WERI-Rb-1 (cell line): Measurements from ENCODE around the gene CELF3.
A peak's percentile ranks its signal among the peaks of the same experiment; 100 is the strongest.
"Not testable (repeated sequence)": the region's sequence is repeated elsewhere in the genome, so short reads cannot be mapped to it uniquely, and the experiment has no call there.

Source experiments
- DNase-seq: peaks from one replicate; pipeline ENCODE4 v3.0.0-alpha.2; 2020
- H3K27ac ChIP-seq: fragments of 250-450 bp; sonication (Bioruptor Pico); 2 replicates; pipeline ENCODE4 v1.5.1; 2020; ENCODE audit warnings: mild to moderate bottlenecking, moderate library complexity
- H3K27me3 ChIP-seq: fragments of 250-450 bp; sonication (Bioruptor Pico); 2 replicates; pipeline ENCODE4 v1.5.1; 2021; ENCODE audit warnings: mild to moderate bottlenecking, low read depth, moderate library complexity; ENCODE audit not compliant: insufficient read depth, severe bottlenecking
- H3K36me3 ChIP-seq: fragments of 250-450 bp; sonication (Bioruptor Pico); 2 replicates; pipeline ENCODE4 v1.5.1; 2020; ENCODE audit warnings: mild to moderate bottlenecking, moderate library complexity
- H3K4me3 ChIP-seq: 2 replicates; pipeline ENCODE4 v1.5.1; 2011; ENCODE audit warnings: low read depth, mild to moderate bottlenecking, control low read depth, low read length
- H3K9me3 ChIP-seq: fragments of 250-450 bp; sonication (Bioruptor Pico); 2 replicates; pipeline ENCODE4 v1.5.1; 2021; ENCODE audit warnings: mild to moderate bottlenecking, moderate library complexity; ENCODE audit not compliant: severe bottlenecking
- TF ChIP-seq, protein P1 (sequence below): IDR thresholded peaks from 2 replicates; pipeline ENCODE4 v1.5.1; 2011; ENCODE audit warnings: low read depth, mild to moderate bottlenecking, control low read depth, inconsistent platforms, low read length

The CELF3 gene

DNA sequence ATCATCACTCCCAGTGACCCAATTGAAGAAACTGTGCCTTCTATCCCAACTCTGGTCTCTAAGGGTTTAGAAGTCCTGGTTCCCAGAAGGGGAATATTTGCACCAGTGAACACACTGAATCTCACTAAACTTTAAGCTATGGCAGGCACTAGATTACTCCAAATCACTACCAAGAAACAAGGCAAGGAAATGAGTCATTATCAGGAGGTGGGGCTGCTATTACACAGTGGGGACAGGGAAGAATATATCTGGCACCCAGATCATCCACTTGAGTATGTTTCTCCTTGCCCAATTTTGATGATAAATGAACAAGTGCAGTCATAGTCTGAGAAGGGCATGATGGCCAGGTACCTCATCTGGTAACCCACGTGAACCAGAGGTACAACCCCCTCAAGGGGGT, 39.7 kb upstream of the CELF3 start:
- no peak overlapping the region for H3K4me3 ChIP-seq
- H3K27me3 ChIP-seq: no peaks in the 10 kb centered on the region
- TF ChIP-seq, protein P1, sequence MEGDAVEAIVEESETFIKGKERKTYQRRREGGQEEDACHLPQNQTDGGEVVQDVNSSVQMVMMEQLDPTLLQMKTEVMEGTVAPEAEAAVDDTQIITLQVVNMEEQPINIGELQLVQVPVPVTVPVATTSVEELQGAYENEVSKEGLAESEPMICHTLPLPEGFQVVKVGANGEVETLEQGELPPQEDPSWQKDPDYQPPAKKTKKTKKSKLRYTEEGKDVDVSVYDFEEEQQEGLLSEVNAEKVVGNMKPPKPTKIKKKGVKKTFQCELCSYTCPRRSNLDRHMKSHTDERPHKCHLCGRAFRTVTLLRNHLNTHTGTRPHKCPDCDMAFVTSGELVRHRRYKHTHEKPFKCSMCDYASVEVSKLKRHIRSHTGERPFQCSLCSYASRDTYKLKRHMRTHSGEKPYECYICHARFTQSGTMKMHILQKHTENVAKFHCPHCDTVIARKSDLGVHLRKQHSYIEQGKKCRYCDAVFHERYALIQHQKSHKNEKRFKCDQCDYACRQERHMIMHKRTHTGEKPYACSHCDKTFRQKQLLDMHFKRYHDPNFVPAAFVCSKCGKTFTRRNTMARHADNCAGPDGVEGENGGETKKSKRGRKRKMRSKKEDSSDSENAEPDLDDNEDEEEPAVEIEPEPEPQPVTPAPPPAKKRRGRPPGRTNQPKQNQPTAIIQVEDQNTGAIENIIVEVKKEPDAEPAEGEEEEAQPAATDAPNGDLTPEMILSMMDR: no peak
- H3K27ac ChIP-seq: no peak overlapping the region
- DNase-seq: no peak
- H3K9me3 ChIP-seq: no peaks in the 10 kb centered on the region
- H3K36me3 ChIP-seq: peaks cover 61% of the 10 kb centered on the region

DNA sequence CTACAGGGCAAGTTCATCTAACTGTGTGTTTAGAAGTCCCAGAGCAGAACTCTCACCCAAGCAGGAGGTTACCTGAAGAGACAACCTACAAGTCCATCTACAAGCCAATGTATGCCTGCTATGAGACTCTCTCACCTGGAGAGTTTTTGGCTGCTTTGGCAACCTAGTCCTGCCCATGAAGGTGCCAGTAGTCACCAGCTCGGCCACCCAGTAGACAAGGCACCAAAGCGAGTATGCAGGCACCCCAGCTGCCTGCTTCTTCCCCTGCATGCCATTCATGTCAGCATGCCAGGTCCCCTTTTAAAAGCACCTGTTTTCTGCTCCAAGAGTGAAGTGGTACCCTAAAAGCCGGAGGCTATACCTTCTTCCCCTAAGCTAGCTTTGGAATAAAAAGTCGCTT, 24.9 kb upstream of the CELF3 start:
- Histone ChIP-seq H3K27me3 (no peaks in the 10 kb centered on the region), H3K9me3 (peaks cover 18% of the 10 kb centered on the region), H3K36me3 (no peaks in the 10 kb centered on the region), H3K27ac (no peak overlapping the region), H3K4me3 (no peak overlapping the region)
- DNase-seq: no peak
- TF ChIP-seq, protein P1: no peak

DNA sequence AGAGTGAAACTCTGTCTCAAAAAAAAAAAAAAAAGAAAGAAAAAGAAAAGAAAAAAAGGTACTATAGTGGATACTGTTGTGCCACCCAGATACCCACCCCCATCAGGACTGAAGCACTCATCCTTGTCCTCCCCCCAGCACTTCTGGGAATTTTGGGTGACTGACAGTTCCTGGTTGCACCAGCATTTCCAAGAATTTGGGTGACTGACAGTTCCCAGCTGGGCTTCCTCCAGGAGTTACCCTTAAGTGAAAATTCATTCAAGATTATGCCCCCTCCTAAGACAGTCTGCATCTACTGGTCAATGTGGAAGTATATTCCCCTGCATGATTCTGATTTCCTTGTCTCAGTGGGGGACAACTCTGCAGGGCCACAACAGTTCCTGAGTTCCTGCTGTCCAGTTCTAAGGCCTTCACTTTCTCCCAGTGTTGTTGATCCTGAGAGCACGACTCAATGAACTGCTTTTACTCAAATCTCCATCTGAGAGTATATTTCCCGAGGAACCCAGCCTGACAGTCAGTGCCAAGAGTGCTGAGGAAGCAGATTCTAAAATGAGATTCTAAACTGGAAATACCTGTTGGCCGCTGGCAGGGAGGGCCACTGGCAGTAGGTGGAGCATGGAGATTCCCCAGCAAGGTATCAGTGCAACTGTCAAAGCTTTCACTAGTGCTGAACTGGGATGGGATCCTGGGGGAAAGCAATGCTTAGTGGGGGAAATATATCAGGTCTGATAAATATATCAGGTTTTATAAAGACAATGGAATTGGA, 23.2 kb upstream of the CELF3 start:
- H3K4me3 ChIP-seq: no peak overlapping the region
- H3K27me3 ChIP-seq: no peaks in the 10 kb centered on the region
- no peak overlapping the region for H3K27ac ChIP-seq
- peaks cover 18% of the 10 kb centered on the region for H3K9me3 ChIP-seq
- TF ChIP-seq, protein P1: no peak
- no peaks in the 10 kb centered on the region for H3K36me3 ChIP-seq
- peak; percentile 2 for DNase-seq

DNA sequence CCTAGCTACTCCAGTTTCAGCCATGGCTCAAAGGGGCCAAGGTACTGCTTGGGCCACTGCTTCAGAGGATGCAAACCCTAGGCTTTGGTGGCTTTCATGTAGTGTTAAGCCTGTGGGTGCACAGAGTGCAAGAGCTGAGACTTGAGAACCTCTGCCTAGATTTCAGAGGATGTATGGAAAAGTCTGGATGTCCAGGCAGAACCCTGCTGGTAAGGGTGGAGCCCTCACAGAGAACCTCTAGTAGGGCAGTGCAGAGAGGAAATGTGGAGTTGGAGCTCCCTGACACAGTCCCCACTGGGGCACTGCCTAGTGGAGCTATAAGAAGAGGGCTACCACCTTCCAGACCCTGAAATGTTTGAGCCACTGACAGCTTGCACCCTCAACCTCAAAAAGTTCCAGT, 20.9 kb upstream of the CELF3 start:
- peak; percentile 9 for DNase-seq
- Histone ChIP-seq H3K9me3 (peaks cover 18% of the 10 kb centered on the region), H3K27ac (no peak overlapping the region), H3K27me3 (no peaks in the 10 kb centered on the region), H3K4me3 (no peak overlapping the region), H3K36me3 (no peaks in the 10 kb centered on the region)
- TF ChIP-seq, protein P1: no peak

DNA sequence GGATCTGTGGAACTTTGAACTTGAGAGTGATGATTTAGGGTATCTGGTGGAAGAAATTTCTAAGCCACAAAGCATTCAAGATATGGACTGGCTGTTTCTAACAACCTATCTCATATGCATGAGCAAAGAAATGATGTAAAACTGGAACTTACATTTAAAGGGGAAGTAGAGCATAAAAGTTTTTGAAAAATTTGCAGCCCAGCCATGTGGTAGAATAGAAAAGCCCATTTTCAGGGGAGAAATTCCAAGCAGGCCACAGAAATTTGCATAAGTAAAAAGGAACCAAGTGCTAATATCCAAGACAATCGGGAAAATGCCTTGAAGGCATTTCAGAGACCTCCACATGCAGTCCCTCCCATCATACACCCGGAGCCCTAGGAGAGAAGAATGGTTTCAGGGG, 20.4 kb upstream of the CELF3 start:
- Histone ChIP-seq H3K9me3 (peaks cover 18% of the 10 kb centered on the region), H3K27ac (no peak overlapping the region), H3K4me3 (no peak overlapping the region), H3K27me3 (no peaks in the 10 kb centered on the region), H3K36me3 (no peaks in the 10 kb centered on the region)
- TF ChIP-seq, protein P1: no peak
- no peak for DNase-seq

DNA sequence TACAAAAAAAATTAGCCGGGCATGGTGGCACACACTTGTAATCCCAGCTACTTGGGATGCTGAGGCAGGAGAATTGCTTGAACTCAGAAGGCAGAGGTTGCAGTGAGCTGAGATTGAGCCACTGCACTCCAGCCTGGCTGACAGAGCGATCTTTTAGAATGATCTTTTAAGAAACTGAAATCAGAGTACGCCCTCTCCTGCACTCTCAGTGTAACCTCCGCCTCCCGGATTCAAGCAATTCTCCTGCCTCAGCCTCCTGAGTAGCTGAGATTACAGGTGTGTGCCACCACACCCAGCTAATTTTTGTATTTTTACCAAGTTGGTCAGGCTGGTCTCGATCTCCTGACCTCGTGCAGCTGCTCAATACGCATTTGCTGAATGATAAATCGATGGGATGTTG, 17.4 kb upstream of the CELF3 start:
- H3K27me3 ChIP-seq, H3K4me3 ChIP-seq, H3K36me3 ChIP-seq, H3K27ac ChIP-seq: not testable (repeated sequence)
- peak; percentile 50 for DNase-seq
- TF ChIP-seq, protein P1: peak; percentile 40; the same call in 1 of the 2 replicates
- peaks cover 21% of the 10 kb centered on the region for H3K9me3 ChIP-seq
